OCI-LY1 (cell line): ENCODE results near the gene P3H2.

Experiments
- CTCF ChIP-seq: fragments of 200-600 bp; sonication (generic), shearing (Covaris generic); IDR thresholded peaks from 2 replicates; pipeline ENCODE4 v1.5.1; 2017; ENCODE audit warnings: mild to moderate bottlenecking, antibody characterized with exemption, low read length, moderate library complexity, mixed read lengths
- EZH2 ChIP-seq: fragments of 200-600 bp; sonication (generic), shearing (Covaris generic); IDR thresholded peaks from 2 replicates; pipeline ENCODE4 v1.8.0; 2017; ENCODE audit warnings: borderline replicate concordance, mixed run types, mild to moderate bottlenecking, antibody characterized with exemption, low read length, moderate library complexity, mixed read lengths

- TF ChIP-seq EZH2 (no peak), CTCF (no peak)
These were observed 101.7 kb downstream of the P3H2 start for GRCh38 chr3:190019006-190019405.
